ENCODE data around the gene FYN.
"Not testable (repeated sequence)": the region's sequence is repeated elsewhere in the genome, so short reads cannot be mapped to it uniquely, and the experiment has no call there.

The FYN gene

GRCh38 chr6:111873178-111874024 lies at the start of gene FYN:
TSS of gene FYN (minus strand) at chr6:111873452. CDS start at chr6:111720051, 153,401 bp downstream.
- DNase-seq = peak; percentile 99

GRCh38 chr6:111922454-111923297 lies 49.4 kb upstream of the FYN start:
- no peak for DNase-seq

- DNase-seq = no peak
Measured at GRCh38 chr6:111921103-111921502, 47.9 kb upstream of the FYN start.

GRCh38 chr6:111920578-111920977 lies 47.3 kb upstream of the FYN start:
- DNase-seq = no peak

- no peak for DNase-seq
Measured at GRCh38 chr6:111918825-111919224, 45.6 kb upstream of the FYN start.

GRCh38 chr6:111916747-111917146 lies 43.5 kb upstream of the FYN start:
- no peak for DNase-seq

GRCh38 chr6:111914617-111915016 lies 41.4 kb upstream of the FYN start:
- DNase-seq = no peak

- DNase-seq = peak; percentile 5
Measured at GRCh38 chr6:111912904-111913303, 39.7 kb upstream of the FYN start.

GRCh38 chr6:111911428-111911827 lies 38.2 kb upstream of the FYN start:
- no peak for DNase-seq

GRCh38 chr6:111909238-111909637 lies 36.0 kb upstream of the FYN start:
- no peak for DNase-seq

- DNase-seq = not testable (repeated sequence)
Measured at GRCh38 chr6:111908365-111908764, 35.1 kb upstream of the FYN start.

- DNase-seq = no peak
Measured at GRCh38 chr6:111900735-111901134, 27.5 kb upstream of the FYN start.

- no peak for DNase-seq
Measured at GRCh38 chr6:111899531-111899930, 26.3 kb upstream of the FYN start.

- DNase-seq = no peak
Measured at GRCh38 chr6:111898452-111898851, 25.2 kb upstream of the FYN start.

GRCh38 chr6:111894951-111895350 lies 21.7 kb upstream of the FYN start:
- no peak for DNase-seq

GRCh38 chr6:111894272-111894671 lies 21.0 kb upstream of the FYN start:
- DNase-seq = no peak

GRCh38 chr6:111892431-111892830 lies 19.2 kb upstream of the FYN start:
- no peak for DNase-seq

GRCh38 chr6:111890988-111891387 lies 17.7 kb upstream of the FYN start:
- DNase-seq = no peak

GRCh38 chr6:111888928-111889695 lies 15.9 kb upstream of the FYN start:
- DNase-seq = no peak

- DNase-seq = not testable (repeated sequence)
Measured at GRCh38 chr6:111886793-111887192, 13.5 kb upstream of the FYN start.

- no peak for DNase-seq
Measured at GRCh38 chr6:111885373-111886027, 12.2 kb upstream of the FYN start.

- DNase-seq = no peak
Measured at GRCh38 chr6:111884068-111884467, 10.8 kb upstream of the FYN start.
